HG02970 (cell line): ENCODE results near the gene ZNF142.
A peak's percentile ranks its signal among the peaks of the same experiment; 100 is the strongest.
"Not testable (repeated sequence)": the region's sequence is repeated elsewhere in the genome, so short reads cannot be mapped to it uniquely, and the experiment has no call there.

Experiments used
- ATAC-seq: cut with Tn5 transposase; IDR thresholded peaks from one replicate; pipeline ENCODE4 v1.9.1; 2021; ENCODE audit warnings: mild to moderate bottlenecking, moderate library complexity, moderate number of reproducible peaks; ENCODE audit not compliant: unreplicated experiment, low FRiP score

The ZNF142 gene, protein sequence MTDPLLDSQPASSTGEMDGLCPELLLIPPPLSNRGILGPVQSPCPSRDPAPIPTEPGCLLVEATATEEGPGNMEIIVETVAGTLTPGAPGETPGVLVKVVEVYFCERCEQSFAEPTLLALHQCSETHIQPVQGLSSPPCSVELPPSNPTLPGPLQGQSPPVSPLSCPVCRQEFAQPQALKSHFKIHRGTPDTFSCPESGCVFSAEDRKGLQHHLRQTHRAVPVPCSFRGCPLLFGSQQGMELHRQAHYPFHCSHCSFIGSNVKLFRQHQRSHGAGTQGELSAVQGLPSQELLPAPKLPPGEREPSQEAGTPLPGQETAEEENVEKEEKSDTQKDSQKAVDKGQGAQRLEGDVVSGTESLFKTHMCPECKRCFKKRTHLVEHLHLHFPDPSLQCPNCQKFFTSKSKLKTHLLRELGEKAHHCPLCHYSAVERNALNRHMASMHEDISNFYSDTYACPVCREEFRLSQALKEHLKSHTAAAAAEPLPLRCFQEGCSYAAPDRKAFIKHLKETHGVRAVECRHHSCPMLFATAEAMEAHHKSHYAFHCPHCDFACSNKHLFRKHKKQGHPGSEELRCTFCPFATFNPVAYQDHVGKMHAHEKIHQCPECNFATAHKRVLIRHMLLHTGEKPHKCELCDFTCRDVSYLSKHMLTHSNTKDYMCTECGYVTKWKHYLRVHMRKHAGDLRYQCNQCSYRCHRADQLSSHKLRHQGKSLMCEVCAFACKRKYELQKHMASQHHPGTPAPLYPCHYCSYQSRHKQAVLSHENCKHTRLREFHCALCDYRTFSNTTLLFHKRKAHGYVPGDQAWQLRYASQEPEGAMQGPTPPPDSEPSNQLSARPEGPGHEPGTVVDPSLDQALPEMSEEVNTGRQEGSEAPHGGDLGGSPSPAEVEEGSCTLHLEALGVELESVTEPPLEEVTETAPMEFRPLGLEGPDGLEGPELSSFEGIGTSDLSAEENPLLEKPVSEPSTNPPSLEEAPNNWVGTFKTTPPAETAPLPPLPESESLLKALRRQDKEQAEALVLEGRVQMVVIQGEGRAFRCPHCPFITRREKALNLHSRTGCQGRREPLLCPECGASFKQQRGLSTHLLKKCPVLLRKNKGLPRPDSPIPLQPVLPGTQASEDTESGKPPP (N-terminal part only)

DNA sequence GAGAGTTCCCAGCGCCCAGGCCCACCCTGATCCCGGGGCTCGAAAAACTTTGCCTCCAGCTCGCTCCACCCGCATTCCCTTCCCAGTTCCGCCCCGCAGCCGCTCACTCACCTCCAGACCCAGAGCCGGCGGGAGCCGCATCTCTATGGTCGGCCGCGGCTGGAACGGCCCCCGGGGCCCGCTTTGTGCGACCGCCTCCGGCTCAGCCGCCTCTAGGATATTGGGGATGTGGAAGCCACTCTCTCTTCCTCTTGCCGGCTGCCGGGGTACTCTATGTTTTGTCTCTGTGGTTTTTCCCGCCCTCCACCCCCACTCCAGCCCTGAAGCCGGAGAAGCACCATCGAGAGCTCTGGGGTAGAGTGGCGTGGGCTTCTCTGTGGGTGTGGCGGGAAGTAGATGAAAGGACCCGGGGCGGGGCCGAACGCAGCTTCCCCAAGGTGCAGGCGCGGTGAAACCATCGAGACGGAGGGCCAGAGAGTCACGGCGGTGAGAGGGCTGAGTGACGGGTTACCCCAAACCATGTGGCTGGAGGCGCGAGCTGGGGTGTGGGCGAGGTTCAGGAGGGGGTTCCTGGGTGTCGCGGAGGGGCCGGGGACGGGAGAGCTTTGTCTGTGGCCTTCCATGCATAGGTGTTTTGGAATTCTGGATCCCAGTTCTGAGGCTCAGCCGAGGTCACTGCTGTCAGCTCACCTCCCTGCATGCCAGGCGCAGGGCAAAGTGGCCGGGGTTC lies at the start of gene ZNF142, which contains the start of gene BCS1L:
TSS of gene ZNF142 (minus strand) at position 366 of the 730 bp plus-strand sequence. CDS start 3,194 bp downstream, outside the sequence.
TSS of gene BCS1L (plus strand) at position 426 of the 730 bp plus-strand sequence. CDS start 1,305 bp downstream, outside the sequence.
- peak; percentile 84 for ATAC-seq

DNA sequence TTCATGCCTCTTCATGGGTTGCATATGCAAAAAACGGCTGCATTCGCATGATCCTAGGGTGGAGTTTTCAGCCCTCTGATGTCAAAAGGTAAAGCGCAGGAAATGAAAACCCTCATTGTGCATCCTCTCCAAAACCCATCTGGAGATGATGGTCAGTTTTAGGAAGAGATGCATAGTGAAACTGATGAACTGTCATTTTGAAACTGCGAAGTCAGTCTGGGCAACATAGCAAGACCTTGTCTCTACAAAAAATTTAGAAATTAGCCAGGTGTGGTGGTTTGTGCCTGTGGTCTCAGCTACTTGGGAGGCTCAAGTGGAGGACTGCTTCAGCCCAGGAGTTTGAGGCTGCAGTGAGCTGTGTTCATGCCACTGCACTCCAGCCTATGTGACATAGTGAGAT lies 48.7 kb upstream of the ZNF142 start:
- ATAC-seq = no peak

DNA sequence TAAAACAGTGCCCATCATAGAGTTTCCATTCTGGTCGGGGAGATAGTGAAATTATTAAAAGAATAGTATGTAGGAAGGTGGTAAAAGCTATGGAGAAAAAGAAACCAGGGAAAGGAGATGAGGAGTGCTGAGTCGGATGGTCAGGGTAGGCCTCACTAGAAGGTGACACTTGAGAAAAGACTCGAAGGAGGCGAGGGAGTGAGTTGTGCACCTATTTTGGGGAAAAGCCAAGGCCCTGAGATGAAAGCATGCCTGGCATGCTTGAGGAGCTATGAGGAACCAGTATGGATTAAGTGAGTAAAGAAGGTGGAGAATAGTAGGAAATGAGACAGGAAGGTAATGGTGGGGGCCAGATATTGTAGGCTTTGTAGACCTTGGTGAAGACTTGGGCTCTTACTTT lies 43.9 kb upstream of the ZNF142 start:
- no peak for ATAC-seq

DNA sequence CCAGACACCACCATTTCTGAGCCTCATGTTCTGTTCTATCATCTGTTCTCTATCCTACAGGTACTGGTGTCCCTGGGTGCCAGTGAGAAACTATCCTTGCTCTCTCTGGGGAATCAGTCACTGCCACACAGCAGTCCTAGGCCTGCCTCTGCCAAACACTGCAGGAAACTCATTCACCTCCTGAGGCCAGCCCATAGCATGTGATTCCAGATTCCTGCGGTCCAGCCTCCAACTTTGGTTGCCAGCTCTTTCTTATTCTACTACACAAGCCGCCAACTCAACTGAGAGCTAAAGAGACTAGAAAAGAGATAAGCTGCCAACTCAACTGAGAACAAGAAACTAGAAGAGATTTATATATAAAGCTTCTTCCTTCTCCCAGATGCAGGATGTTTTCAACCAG lies 42.4 kb upstream of the ZNF142 start:
- no peak for ATAC-seq

DNA sequence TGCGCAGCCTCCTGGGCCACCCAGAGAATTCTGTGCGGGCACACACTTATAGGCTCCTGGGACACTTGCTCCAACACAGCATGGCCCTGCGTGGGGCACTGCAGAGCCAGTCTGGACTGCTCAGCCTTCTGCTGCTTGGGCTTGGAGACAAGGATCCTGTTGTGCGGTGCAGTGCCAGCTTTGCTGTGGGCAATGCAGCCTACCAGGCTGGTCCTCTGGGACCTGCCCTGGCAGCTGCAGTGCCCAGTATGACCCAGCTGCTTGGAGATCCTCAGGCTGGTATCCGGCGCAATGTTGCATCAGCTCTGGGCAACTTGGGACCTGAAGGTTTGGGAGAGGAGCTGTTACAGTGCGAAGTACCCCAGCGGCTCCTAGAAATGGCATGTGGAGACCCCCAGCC lies 39.5 kb upstream of the ZNF142 start:
- no peak for ATAC-seq

DNA sequence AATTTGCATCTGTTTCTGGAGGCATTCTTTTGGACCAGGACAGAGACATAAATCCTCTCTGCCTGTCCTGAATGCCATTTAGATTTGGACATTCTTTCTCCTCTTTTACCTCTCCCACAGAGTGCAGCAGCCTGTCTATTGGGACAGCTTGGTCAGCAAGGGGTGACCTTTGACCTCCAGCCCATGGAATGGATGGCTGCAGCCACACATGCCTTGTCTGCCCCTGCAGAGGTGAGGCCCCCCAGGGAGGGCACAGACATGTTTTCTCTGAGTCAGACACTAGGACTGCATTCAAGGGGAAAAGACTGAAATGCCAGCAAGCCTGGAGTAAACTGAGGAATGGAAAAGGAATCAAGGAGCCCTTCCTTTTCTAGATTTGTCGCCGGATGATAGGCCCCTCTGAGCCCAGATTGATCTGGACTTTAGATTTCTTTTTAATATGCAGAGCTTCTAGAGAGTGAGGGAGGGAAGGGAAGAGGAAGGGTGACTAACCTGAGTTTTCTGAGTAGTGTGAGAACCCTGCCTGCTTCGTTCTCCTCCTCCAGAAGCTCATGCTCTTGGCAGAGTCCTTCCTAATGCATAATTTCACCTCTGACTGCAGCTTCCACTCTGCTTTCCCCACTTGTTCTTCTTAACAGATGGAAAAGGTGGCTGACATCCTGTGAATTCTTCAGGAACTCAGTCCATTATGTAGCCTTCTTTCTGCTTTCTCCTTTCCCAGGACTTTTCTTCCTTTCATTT lies 35.2 kb upstream of the ZNF142 start:
- ATAC-seq = no peak

DNA sequence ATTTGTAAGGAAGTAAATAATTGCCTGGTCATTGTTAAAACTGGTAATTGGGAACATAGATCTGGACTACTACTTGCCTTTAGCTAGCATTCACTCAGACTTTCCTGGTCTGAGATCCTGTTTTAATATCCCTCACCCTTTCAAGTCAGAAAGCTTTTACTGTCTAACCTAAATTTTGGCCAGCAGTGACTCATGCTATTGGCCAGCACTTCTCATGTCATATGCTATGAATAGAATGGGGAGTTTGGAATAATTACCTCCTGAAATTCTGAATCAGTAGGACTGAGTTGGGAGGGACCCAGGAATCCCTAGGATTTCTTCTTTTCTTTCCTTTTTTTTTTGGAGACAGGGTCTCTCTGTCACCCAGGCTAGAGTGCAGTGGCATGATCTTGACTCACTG lies 31.8 kb upstream of the ZNF142 start:
- no peak for ATAC-seq

DNA sequence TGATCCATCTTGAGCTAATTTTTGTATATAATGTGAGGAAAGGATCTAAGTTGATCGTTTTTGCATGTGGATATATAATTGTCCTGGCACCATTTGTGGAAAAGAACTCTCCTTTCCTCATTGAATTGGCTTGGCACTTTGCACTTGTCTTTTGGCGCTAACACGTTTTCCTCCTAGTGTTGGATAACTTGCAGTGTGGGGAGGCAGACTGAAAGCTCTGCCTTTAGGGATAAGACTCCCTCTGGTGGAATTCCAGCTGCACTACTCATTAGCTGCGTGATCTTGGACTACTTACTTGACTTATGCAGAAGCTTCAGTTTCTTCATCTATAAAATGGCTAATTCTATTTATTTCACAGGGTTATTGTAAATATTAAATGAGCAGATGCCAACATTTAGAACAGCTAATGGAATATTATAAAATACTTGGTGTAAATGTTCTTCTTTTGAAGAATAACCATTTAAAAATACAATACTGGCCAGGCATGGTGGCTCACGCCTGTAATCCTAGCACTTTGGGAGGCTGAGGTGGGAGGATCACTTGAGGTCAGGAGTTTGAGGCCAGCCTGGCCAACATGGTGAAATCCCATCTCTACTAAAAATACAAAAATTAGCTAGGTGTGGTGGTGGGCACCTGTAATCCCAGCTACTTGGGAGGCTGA lies 28.1 kb upstream of the ZNF142 start:
- not testable (repeated sequence) for ATAC-seq

DNA sequence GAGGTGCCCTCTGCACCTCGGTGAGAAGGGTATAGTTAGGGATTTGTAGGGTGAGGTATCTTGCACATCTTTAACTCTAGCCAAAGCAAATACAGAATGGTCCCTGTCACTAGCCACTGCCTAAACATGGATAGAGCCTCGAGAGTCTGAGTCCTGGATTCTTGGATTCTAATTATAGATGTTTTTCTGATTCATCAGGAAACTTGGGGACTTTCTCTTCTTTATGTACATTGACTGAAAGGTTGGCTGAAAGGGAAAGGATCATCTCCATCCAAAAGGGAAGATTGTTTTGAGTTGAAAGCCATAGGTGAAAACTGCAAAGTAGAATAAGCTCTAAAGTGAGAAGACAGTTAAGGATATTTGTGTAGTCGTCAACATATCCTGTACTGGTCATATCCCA lies 20.6 kb upstream of the ZNF142 start:
- no peak for ATAC-seq

DNA sequence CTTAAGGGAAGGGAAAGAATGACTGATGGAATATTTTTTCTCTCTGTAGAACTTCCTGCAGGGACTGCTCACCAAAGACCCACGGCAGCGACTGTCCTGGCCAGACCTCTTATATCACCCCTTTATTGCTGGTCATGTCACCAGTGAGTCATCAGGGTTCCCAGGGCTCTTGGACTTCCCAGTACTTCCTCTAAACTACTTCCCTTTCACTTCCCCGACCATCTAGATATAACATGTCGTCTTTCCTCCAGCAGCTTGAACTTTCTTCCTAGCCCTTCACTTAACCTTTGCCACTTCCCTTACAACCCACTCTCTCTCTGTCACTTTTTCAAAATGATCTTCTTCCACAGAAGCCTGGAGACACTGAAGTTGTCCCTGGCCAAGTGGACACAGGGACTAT lies 19.7 kb upstream of the ZNF142 start:
- ATAC-seq = no peak

DNA sequence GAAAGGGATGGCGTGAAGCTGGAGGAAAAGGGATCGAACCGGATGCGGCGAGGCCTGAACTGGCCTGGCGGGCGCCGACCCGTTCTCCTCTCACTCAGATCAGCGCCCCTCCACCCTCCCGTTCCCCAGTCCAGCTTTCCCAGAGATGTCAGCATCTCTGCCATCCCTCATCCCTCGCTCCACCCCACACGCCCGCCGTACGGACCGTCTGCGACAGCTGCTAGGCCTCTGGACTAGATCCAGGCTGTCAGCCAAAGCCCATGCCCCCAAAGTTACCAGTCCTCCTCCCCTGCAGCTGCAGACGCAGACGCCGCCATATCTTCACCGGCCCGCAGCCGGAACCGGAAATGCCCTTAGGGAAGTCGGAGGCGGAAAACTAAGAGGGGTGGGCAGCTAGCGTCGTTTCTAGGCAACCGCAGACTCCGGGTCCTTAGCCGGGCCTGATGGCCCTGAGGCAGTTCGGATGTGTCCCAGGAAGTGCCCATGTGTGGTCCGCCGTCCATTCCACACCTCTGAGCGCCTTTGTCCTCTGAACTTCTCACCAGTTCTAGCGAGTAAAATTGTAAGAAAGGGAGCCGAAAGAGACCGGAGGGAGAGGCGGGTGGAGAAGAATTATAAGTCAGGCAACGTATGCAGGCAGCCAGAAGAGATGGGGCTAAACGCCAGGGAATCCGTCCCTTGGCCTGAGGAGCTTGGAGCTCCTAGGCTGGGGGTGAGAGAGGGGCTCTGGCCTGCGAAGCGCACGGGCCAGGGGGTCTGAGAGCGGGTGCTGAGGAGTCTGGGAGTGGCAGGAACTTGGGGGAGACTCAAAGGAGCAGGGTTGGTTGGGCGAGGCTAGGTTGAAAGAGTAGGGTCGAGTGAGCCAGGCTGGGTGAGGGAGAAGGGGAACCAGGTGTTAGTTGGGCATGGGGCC lies 12.5 kb upstream of the ZNF142 start, which contains the start of the genes RNF25 and STK36:
TSS of gene RNF25 (minus strand) at position 349 of the 913 bp plus-strand sequence. CDS start at position 317, 32 bp downstream.
TSS of gene STK36 (plus strand) at position 433 of the 913 bp plus-strand sequence. CDS start 744 bp downstream, outside the sequence.
- peak; percentile 83 for ATAC-seq

DNA sequence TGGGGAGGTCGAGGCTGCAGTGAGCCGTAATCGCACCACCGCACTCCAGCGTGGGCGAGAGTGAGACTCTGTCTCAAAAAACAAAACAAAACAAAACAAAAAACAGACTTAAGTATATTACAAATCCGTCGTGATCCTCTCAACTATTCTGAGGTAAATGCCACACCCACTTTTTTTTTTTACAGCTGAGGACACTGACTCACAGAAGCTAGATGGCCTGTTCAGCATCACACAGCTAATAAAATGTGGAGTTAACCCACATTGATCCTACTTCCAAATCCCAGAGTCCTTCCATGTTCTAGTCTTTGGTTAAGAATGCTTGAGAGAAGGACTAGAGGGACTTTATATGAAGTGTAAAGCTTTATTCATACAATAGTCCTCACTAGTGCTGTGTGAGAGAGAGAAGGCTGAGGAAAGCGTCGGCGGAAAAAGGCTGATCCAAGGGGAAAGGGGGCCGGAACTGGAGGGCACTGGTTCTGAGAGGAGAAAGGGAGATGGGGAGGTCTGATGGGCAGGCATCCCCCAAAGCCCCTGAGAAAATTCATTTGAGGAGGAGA lies 11.8 kb upstream of the ZNF142 start:
- ATAC-seq = no peak

DNA sequence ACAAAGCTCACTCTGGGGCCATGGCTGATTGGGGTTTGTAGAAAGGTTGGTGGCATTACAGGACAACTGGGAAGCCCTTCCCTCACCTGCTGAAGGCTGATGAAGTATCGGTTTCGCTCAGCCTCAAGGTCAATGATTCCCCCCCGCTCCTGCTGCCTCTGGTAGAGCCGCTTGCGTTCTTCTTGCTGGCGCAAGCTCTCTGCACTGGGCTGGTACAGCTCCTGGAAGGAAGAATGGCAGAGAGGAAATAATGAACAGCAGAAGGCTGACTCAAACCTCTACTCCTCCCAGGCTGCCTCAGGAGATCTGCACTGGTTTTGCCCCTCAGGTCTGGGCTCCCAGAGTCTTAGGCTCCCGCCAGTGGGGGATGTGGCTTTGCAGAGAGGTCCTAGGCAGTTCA lies 5.2 kb upstream of the ZNF142 start:
- ATAC-seq = no peak

DNA sequence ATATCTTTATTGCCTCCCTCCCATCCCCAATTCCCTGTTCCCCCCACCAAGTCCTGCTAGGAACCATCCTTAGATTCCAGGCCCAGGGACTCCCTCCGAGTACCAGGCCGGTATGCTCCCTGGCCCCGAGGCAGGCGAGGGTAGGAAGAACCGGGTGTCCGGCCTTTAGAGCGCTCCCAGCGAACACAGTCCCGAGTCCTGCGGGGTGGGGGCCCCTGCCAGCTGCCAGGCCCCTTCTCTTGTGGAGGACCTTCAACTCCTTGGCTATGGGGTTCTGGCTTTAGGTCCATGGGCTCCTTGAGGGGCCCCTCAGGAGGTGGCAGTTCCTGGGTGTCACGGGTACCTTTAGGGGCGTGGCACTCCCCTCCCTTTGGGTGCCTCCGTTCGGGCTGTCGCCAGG lies 4.5 kb upstream of the ZNF142 start:
- no peak for ATAC-seq

DNA sequence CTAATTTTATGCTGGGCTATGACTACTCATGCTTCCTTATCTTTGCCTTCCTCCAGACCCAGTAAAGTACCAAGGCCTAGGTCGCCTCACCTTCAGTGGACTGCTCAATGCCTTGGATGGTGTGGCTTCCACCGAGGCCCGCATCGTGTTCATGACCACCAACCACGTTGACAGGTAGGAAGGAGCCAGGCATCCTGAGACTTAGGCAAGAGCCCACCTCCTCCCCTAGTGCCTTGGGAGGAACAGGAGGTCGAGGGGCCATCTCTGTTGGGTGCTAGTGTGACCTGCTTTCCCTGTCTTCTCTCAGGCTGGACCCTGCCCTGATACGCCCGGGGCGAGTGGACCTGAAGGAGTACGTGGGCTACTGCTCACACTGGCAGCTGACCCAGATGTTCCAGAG lies 3.4 kb upstream of the ZNF142 start:
- ATAC-seq = no peak

DNA sequence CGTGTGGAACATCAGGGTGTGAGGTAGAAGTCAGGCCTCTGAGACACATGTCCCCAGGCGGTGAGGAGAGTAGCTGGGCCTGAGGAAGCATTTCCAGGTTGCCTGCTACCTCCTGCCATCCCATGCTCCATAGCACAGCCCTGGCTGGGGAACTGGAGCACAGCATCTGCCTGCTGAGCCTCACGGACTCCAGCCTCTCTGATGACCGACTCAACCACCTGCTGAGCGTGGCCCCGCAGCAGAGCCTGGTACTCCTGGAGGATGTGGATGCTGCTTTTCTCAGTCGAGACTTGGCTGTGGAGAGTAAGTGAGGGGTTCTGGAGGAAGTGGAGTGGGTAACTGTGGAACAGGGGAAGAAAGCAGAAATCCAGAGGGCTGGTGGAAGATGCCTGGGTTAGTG lies 3.0 kb upstream of the ZNF142 start:
- no peak for ATAC-seq

DNA sequence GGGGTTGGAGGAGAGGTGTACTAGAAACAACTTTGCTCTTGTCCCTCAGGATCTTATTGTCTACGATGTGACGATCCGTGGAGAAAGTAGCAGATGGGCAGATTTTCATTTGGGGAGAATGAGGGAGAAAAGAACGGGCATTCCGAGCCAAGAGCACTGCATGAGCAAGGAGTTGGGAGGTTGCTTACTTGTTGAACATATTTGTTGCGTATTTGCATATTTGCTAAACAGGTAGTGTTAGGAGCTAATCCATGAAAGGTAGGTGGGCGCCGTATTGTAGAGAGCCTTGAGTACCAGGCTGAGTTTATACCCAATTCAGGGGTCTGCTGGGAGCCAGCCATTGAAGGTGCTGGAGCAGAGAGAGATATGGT lies 550 bp upstream of the ZNF142 start:
- no peak for ATAC-seq
